PC-3 (cell line): Measurements from ENCODE around the gene SYNE4.

Experiments used
- CTCF ChIP-seq: fragments of 300-600 bp; sonication (generic); conservative IDR thresholded peaks from 2 replicates; pipeline ENCODE4 v1.5.1; 2017; ENCODE audit warnings: antibody characterized with exemption, low read depth, mild to moderate bottlenecking, low read length
- EZH2 ChIP-seq: fragments of 300-600 bp; sonication (generic); IDR thresholded peaks from one replicate; pipeline ENCODE4 v1.6.1; 2017; ENCODE audit warnings: antibody characterized with exemption, mild to moderate bottlenecking, low read length; ENCODE audit not compliant: unreplicated experiment
- EZH2phosphoT487 ChIP-seq: fragments of 300-600 bp; sonication (generic); IDR thresholded peaks from 2 replicates; pipeline ENCODE4 v1.6.1; 2018; ENCODE audit warnings: mild to moderate bottlenecking, antibody characterized with exemption, low read length, borderline replicate concordance

GRCh38 chr19:35978271-35978670 is 30.3 kb downstream of the SYNE4 start:
- TF ChIP-seq EZH2phosphoT487 (no peak), CTCF (no peak), EZH2 (no peak)
